HuH-7 (cell line): ENCODE data around the gene ELMO1.
"Not testable (repeated sequence)": the region's sequence is repeated elsewhere in the genome, so short reads cannot be mapped to it uniquely, and the experiment has no call there.

Source experiments
- DNase-seq: peaks from one replicate; pipeline ENCODE4 v3.0.0; 2011; ENCODE audit warnings: low spot score

The ELMO1 gene

DNA sequence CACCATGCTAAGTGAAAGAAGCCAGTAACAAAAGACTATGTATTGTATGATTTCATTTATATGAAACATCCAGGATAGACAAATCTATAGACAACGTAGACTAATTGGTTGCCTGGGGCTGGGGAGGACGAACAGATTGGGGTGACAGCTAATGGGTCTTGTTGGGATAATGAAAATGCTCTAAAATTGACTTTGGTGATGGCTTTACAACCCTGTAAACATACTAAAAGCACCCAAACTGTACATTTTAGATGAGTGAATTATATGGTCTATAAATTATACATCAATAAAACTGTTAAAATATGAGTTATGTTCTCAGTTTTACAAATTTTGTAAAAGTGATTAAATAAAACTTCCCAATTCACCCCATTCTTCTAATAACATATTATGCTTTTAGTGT, 261.5 kb downstream of the ELMO1 start:
- DNase-seq = no peak

DNA sequence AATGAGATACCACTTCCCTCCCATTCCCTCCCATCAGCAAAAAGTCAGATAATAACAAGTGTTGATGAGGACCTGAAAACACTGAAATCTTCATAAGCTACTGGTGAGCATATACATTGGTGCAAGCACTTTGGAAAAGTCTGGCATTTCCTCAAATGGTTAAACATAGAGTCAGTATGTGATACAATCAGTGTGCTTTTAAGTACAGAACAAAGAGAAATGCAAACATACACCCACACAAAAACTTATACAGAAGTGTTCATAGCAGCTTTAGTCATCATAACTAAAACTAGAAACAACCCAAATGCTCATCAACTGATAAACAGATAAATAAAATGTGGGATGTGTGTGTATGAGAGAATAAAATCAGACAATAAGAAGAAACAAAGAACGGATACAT, 261.9 kb downstream of the ELMO1 start:
- no peak for DNase-seq

DNA sequence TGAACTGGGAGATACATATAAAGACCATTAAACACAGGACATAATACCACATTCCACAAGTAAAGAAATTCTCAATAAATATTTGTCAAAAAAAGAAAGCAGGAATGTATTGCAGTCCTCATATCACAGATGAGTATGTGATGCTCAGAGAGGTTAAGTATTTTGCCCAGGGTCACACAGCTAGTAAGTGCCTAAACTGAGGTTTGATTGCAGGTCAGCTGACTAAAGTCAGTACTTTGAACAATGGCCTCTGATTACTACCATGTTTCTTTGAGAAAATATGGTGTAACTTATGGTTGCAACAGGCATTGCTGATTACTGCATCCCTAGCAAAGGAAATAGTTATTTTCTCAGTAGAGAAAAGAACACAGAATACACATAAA, 267.1 kb downstream of the ELMO1 start:
- DNase-seq = no peak

DNA sequence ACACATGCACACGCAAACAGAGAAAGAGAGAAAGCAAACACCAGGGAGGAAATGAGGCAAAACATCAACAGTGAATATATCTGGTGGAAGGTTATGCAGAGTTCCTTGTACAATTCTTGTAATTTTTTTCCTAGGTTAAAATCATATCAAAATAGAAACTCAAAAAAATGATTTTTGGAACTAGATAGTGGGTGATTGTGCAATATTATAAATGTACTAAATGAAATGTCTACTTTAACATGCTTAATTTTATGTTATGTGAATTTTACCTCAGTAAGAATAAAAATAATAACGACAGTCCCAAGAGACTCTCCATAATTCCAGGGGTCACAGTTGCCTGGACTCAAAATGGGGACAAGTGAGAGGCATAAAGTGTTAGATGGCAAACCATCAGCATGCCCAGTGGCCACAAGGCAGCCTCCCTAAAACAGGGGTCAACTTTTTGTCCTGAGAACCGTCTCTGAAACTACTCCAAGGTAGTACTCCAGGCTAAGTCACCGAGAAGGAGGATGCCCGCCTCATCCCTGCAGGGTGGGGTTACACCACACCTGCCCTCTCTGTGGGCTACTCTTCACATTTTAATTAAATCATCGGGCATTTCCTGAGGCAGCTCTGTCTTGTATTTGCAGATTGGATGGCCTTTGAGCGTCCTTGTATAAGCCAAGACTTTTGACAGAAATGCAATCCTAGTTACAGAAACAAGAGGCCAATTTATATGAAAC, 267.7 kb downstream of the ELMO1 start:
- no peak for DNase-seq

DNA sequence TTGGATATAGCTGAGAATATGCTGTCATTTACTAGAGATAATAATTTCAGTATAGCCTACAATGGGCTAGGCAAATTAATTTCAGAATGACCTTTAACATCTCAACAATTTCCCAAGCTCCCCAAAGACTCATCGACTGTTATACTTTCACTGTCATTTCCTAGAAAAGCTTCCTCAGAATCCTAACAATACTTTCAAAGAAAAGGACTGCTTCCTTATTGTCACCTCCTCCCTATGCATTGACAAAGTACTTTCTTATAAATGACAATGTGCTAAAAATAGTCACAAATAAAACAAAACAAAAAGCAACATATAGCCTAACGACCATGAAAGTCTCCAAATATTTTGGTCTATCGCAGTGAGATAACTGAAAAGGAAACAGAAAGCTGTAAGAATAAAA, 272.6 kb downstream of the ELMO1 start:
- DNase-seq = no peak

DNA sequence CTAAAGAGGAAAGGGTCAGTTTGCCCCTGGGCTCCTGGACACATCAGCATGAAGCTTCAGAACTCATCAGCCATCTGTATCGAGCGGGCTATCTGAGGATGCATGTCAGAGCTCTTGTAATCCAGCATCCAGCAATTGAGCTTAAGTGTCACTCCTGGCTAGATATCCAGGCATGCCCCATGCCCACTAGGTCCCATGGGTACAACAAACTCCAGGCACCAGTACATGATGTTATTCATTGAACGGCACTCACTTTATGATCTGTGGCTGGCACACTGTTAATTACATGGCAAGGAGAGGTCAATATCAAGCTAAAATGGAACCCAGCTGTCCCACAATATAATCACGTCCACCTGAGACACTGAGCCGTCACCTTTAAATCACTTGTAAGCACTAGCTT, 274.2 kb downstream of the ELMO1 start:
- no peak for DNase-seq

DNA sequence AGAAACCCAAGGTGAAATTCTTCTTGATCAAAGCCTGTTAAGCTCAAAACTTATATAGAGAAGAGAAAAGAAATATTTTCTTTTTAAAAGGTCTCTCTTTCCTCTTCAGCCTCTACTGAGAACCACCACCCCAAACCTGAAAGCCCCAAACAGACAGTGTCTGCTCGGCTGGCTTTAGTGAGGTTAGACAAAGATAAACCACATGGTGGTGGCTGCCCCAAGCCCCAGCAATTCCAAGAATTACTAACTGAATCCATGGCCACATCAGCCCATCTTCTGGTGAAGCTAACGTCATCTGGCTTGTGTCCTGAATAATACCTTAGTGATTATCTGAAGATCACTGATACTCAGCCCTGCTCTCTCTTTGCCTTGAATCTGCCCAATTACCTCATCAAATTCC, 275.0 kb downstream of the ELMO1 start:
- DNase-seq = no peak

DNA sequence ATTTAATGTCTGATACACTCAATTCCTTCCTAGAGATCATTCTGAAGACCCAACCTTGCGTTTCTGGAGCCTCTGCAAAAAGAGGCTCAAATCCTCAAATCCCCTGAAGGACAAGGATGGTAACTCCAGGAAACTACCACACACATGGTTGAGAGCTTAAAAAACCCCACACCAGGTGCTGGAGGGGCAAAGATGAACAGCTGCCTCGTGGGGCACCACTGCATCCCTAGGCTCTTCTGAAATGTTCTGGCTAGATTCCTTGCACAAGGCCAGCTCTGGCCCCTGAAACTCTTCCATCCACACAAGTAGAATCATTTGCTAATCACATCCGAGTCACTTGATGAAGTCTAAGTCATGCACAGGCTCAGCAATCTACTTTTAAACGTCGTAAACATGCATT, 286.6 kb downstream of the ELMO1 start:
- no peak for DNase-seq

DNA sequence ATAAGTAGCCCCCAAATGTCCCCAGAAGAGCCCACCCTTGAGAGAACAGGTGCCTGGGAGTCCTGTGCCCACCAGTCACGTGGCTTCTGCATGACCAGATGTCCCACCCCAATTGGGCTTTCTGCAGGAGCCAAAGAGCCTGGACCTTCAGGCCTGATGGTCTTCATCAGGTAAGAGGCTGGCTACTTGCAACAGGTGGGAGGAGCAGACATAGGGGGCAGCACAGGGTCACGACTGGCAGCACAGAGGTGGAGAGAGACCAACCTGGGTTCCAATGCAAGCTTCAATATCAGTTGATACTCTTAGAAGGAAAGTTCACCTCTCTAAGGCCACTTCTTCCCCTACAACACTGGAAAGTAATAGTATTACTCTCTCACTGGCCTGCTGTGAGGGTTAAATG, 288.0 kb downstream of the ELMO1 start:
- no peak for DNase-seq

DNA sequence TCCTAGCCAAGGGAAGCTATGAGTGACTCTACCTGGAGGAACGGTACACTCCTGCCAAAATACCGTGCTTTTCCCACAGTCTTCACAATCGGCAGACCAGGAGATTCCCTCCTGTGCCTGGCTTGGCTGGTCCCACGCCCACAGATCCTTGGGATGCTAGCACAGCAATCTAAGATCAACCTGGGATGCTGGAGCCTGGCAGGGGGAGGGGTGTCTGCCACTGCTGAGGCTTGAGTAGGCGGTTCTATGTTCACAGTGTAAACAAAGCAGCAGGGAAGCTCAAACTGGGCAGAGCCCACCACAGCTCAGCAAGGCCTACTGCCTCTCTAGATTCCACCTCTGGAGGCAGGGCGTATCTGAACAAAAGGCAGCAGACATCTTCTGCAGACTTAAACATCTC, 295.3 kb downstream of the ELMO1 start:
- DNase-seq = no peak

DNA sequence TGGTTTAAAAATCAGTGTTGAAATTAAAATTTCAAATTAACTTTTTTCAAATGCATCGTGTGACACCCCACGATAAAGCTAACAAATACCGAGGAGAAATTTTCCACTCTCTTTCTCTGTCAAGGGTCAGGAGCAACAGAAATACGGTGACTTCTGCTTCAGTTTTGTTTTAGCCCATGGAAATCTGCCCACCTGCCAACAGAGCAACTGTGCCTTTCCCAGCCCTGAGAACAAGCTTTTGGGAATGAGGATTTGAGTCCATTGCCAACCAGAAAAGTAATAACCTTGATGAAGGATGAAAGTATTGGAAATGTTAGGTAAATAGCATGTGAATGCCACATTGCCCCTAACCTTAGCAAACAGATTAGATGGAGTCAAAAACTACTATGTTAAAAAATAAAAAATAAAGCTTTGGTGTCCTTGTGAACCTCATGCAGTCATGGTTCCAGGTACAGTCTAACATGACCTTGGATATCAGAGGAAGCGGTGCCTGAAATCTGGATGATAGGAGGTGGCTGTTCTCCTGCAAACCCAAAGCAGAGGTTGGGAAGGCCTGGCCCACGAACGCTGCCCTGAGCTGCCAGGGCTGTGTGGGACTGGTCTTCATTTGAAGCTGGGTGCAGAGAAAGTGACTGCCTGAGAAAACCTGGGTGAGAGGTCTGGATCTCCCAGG, 296.8 kb downstream of the ELMO1 start:
- DNase-seq = no peak

DNA sequence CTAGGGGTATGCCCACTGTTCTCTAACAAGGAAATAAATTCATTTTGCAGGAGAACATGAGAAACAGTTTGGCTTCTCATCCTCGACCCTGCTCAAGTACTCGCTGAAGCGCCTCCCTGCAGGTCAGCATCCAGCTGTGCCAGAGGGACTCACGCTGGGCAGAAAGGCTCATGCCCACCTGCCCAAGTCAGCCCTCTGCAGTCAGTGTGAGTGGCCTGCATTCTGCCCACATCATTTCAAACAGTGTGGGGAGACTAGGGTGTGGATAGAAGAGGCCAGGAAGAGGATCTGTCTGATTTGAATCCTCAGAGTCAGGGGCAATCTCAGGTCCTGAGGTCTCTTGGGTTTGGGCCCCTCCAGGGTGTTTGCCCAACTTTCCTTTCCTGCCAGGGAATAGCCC, 297.8 kb downstream of the ELMO1 start:
- DNase-seq = no peak

DNA sequence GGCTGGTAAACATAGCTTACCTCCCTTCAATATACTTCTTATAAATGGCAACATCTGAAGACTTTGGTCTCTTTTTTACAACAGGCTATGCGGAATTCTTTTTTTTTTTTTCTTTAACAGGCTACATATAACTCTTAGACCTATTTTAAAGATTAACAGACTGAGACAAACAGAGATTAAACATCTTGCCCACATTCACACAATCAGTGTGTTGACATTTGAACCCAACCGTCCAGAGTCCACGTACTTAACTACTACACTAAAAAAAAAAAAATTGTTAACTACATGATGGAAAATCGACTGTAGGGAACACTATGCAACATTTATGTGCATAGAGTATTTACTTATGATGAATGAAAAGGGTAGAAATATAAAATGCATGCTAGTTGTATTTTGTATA, 298.5 kb downstream of the ELMO1 start:
- DNase-seq = no peak

DNA sequence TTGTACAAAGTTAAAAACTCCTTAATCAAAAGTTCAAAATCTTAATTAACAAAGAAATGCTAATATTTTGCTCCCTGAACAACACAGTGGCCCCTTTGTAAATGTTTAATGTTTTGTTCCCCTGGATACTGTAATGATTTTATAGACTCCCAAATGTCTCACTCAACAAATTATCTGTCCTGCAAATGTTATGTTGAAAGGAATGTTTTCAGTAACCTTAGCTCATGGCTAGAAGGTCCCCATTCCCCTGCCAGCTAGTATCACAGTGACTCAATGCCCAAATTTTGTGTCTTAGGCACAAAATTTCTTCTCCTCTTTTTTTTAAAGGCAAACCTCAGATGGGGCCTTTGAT, 298.9 kb downstream of the ELMO1 start:
- DNase-seq = no peak

DNA sequence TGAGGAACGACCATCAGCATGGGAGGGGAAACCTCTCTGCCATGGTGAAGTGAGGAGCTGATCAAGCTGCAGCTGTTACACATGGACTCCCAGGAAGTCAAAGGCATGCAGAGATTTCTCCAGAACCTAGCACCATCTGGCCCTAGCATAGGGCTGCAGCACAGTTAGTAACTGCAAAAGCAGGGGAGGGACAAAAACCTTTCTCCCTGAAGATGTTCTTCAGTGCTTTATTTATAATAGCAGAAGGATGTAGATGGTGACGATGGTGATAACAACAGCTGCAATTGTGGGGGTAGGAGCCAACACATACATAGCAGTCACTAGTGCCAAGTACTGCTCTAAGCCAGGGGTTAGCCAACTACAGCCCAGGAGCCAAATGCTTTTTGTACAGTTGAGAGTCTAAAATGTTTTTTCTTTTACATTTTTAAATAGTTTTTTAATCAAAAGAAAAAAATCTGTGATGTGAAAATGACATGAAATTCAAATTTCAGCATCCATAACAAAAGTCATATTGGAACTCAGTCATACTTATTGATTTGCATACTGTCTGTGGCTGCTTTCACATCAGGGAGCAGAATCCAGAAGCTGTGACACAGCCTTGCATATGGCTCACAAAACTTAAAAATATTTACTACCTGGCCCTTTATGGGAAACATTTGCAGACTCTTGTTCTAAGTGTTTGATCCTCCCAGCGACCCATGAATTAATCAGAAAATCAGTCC, 299.5 kb downstream of the ELMO1 start:
- no peak for DNase-seq

DNA sequence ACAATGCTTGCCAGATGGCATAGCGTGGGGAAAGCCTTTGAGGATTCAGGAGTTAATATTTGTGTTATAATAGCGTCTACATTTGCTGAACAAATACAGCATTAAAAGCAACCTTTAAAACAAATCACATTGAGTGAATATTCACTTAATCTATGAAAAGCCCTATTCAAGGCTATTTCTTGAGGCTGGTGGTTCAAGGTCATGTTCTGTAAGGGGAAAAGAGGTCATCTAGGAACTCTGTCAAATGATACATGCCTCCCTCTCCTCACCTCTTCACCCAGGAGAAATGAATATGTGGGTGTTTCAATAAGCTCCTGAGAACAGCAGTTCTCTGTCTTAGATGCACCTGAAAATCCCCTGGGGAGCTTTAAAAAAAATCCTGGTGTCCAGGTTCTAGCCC, 303.0 kb downstream of the ELMO1 start:
- DNase-seq = no peak

DNA sequence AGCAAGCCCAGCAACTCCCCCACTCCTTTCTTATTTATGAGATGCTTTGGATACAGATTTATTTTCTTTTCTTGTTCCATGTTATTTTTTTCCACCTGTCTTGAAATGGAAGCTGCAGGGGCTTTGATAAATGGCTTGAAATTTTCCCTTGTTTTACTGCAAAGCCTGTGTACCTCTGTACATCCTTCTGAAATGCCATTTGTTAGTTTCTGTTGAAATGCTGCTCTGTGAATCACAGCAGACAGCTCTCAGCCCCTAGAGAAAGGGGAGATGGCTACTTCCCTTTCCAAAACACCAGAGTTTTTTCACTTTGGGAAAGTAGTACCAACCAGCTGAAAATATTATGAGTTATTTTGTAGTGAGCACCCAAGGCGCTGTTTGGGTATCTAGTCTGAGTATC, 304.2 kb downstream of the ELMO1 start:
- no peak for DNase-seq

DNA sequence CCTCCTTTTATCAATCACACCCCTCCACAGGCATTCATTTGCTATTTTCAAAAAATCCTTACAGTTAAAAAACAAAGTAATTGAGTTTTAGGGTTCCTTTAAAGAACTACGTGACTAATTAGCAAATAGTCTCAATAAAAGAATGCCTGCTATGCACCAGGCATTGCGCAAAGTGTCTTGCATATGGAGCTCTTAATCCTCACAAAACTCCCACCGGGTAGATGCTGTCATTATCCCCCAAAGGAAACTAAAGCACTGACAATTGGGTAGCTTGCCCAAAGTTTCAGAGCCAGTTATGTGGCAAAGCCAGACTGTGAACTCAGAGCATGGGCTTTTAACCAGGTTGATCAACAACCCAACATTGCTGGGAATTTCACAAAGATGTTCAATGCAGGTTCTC, 305.7 kb downstream of the ELMO1 start:
- DNase-seq = no peak

DNA sequence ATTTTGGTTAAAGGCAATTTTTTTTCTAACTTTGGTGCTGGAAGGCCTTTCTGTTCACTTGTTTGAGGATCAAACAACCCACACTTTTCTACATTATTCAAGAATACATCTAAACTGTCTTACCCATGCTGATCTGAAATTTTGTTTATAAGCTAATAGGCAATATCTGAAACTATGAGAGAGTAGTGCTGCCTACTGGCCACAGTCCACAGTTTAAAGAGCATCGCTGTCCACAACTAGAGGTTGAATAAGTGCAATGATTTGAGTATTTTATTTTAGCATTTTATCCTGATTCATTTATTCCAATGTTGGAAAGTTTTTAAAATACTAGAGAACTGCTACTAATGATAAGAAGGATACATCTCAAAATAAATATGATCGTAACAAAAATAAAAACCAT, 306.9 kb downstream of the ELMO1 start:
- no peak for DNase-seq

DNA sequence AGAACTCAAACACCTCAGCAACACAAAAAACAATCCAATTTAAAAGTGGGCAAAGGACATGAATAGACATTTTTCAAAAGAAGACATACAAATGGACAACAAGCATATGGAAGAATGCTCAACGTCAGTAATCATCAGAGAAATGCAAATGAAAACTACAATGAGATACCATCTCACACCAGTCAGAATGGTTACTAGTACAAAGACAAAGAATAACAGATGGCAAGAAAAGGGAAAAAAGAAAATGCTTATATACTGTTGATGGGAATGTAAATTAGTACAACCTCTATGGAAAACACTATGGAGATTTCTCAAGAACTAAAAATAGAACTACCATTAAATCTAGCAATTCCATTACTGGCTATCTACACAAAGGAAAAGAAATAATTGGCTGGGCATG, 314.8 kb downstream of the ELMO1 start:
- not testable (repeated sequence) for DNase-seq

DNA sequence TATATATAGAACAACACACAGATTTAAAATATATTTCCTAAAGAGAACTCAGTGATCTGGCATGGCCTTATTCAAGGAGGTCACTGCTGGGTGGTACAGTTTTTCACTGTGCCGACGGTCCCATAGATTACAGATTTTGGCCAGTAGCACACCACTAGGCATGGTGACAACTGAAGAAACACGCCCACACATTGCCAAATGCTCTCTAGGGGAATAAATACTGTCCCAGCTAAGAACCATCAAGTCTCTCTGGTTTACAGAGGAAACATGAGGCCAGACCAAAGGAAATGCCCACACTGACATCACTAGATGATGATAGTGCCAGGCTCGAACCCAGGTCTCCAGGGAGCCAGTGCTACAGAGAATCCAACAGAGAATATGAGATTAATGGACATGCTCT, 316.8 kb downstream of the ELMO1 start:
- no peak for DNase-seq

DNA sequence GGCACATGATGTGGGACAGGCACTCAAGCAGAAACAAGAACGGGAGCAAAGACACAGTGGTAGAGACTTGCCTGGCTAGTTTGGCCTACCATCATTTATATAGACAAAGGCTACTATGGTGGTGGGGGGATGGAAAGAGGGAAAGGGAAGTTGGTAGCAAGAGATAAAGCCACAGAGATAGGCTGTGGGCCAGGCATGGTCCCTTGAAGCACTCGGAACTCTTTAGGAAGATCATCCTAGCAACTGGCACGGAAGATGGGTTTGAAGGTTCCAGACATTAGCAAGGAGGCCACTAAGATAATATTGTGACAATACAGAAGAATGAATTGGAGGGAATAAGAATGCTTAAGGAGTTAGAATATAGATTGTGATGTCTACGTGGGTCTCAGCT, 319.6 kb downstream of the ELMO1 start:
- DNase-seq = no peak

DNA sequence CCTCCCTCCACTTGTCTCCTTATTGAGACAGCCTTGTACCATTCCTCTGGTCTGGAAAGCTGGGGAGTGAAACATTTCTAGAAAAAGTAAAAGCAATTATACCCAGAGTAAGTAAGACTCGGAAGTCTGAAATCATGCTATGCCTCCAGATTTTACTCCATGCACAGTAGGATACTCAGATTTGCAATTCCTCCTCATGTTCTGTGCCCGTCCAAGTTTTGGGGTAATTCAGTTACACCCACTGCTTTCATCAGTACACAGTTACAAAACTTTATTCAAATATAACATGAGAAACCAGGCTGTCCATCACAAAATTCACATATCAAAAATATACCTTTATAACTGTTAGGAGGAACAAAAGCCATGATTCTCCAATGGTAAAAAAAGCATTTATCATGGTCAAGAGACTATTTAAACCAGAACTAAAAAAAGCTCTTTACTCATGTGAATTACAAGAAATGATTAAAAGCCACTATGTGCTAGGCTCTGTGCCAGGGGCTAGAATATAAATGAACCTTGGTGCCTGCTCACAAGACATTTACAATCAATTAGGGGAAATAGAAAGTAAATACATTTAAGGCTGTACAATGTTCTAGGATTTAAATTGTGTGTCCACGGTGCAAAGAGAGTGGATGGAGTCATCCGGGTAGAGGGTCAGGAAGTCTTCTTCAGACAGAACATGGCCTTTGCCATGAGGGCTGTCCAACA, 320.2 kb downstream of the ELMO1 start:
- DNase-seq = no peak
